Measurements from ENCODE around the gene PBX1.

DNA sequence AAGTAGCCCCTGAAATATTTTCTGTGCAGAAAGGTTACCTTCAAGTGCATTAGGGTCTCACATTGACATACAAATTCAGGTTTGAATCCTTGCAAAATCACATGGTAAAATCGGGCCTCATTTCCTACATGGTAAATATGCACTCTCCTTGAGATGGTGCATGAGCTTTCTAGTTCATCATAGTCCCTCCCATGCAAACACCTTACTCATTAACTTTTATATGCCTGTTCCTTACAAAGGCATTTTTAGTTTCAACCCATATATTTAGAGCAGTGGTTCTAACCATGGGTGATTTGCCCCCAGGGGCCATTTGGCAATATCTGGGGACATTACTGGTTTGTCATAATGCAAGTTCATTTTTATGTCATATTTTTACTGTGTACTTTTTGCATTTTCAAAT, 37.2 kb downstream of the PBX1 start:
- TF ChIP-seq POLR2AphosphoS2 (IDR thresholded peaks at IDR 0.05; ENCODE audit: low read depth, low read length) (no peak), POLR2A (IDR thresholded peaks at IDR 0.05; ENCODE audit: low read depth, low read length) (no peak), CHD1 (IDR thresholded peaks at IDR 0.05; ENCODE audit: low read depth, low read length) (no peak), CREB1 (IDR thresholded peaks at IDR 0.05; ENCODE audit: low read depth) (no peak)
- TF ChIP-seq, protein P1, sequence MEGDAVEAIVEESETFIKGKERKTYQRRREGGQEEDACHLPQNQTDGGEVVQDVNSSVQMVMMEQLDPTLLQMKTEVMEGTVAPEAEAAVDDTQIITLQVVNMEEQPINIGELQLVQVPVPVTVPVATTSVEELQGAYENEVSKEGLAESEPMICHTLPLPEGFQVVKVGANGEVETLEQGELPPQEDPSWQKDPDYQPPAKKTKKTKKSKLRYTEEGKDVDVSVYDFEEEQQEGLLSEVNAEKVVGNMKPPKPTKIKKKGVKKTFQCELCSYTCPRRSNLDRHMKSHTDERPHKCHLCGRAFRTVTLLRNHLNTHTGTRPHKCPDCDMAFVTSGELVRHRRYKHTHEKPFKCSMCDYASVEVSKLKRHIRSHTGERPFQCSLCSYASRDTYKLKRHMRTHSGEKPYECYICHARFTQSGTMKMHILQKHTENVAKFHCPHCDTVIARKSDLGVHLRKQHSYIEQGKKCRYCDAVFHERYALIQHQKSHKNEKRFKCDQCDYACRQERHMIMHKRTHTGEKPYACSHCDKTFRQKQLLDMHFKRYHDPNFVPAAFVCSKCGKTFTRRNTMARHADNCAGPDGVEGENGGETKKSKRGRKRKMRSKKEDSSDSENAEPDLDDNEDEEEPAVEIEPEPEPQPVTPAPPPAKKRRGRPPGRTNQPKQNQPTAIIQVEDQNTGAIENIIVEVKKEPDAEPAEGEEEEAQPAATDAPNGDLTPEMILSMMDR (IDR thresholded peaks at IDR 0.05 in 2 of 3, conservative IDR thresholded peaks at IDR 0.05 in 1 of 3; ENCODE audit: control insufficient read depth in 2 of 3, extremely low read depth in 1 of 3, insufficient read depth in 1 of 3, low read depth in 3 of 3, low read length in 3 of 3), result no peak
